ENCODE measurements around the gene MCTP1.

DNA sequence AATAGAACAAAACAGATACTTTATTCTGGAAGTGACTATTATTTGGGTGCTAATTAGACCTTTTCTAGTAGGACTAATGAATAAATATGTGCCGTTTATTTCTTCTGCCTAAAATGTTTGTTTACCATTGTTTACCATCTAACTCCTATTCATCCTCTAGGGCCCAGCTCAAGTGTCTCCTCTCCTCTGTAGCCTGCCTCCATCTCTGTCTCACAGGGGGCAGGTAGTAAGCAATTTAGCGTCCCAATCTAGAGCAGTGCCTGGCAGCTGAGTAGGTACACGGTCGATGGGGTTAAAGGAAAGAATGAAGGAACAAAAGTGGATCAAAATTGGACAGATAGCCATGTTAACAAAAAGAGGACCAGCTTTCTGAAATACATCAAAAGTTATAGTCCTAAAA is 435.6 kb downstream of the MCTP1 start:
- no peak for TF ChIP-seq CTCF (IDR thresholded peaks at IDR 0.05; ENCODE audit: insufficient read depth, low read length)
- no peak for TF ChIP-seq POLR2AphosphoS5 (IDR thresholded peaks at IDR 0.05; ENCODE audit: low read depth)
- no peak for TF ChIP-seq GABPA (IDR thresholded peaks at IDR 0.05; ENCODE audit: low read depth)
- TF ChIP-seq, protein P1, sequence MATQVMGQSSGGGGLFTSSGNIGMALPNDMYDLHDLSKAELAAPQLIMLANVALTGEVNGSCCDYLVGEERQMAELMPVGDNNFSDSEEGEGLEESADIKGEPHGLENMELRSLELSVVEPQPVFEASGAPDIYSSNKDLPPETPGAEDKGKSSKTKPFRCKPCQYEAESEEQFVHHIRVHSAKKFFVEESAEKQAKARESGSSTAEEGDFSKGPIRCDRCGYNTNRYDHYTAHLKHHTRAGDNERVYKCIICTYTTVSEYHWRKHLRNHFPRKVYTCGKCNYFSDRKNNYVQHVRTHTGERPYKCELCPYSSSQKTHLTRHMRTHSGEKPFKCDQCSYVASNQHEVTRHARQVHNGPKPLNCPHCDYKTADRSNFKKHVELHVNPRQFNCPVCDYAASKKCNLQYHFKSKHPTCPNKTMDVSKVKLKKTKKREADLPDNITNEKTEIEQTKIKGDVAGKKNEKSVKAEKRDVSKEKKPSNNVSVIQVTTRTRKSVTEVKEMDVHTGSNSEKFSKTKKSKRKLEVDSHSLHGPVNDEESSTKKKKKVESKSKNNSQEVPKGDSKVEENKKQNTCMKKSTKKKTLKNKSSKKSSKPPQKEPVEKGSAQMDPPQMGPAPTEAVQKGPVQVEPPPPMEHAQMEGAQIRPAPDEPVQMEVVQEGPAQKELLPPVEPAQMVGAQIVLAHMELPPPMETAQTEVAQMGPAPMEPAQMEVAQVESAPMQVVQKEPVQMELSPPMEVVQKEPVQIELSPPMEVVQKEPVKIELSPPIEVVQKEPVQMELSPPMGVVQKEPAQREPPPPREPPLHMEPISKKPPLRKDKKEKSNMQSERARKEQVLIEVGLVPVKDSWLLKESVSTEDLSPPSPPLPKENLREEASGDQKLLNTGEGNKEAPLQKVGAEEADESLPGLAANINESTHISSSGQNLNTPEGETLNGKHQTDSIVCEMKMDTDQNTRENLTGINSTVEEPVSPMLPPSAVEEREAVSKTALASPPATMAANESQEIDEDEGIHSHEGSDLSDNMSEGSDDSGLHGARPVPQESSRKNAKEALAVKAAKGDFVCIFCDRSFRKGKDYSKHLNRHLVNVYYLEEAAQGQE (IDR thresholded peaks at IDR 0.05; ENCODE audit: insufficient replicate concordance, low read depth): no peak
